ENCODE results near the gene PTGER1.
A peak's percentile ranks its signal among the peaks of the same experiment; 100 is the strongest.
"Not testable (repeated sequence)": the region's sequence is repeated elsewhere in the genome, so short reads cannot be mapped to it uniquely, and the experiment has no call there.

PTGER1 gene

GRCh38 chr19:14475251-14476073, at the start of gene PTGER1:
TSS of gene PTGER1 (minus strand) at chr19:14475354. CDS start at chr19:14474320, 1,034 bp downstream.
- no peak for DNase-seq (ENCODE audit: low read depth)

- no peak for DNase-seq (ENCODE audit: low read depth)
These were observed 45.4 kb upstream of the PTGER1 start for GRCh38 chr19:14520543-14520942.

- peak; percentile 48 for DNase-seq (ENCODE audit: low read depth)
These were observed 44.8 kb upstream of the PTGER1 start for GRCh38 chr19:14519860-14520407.

GRCh38 chr19:14519245-14519859, 44.2 kb upstream of the PTGER1 start:
- no peak for DNase-seq (ENCODE audit: low read depth)

- peak; percentile 82 for DNase-seq (ENCODE audit: low read depth)
These were observed 42.8 kb upstream of the PTGER1 start, which contains the start of gene DNAJB1 for GRCh38 chr19:14517840-14518505. TSS of gene DNAJB1 (minus strand) at chr19:14518397. CDS start at chr19:14518349, 48 bp downstream.

- DNase-seq (ENCODE audit: low read depth), result peak; percentile 29
These were observed 42.3 kb upstream of the PTGER1 start for GRCh38 chr19:14517446-14517839.

- DNase-seq (ENCODE audit: low read depth), result no peak
These were observed 41.7 kb upstream of the PTGER1 start for GRCh38 chr19:14516746-14517438.

- DNase-seq (ENCODE audit: low read depth), result no peak
These were observed 40.9 kb upstream of the PTGER1 start for GRCh38 chr19:14516048-14516534.

- DNase-seq (ENCODE audit: low read depth), result no peak
These were observed 40.4 kb upstream of the PTGER1 start for GRCh38 chr19:14515501-14516047.

GRCh38 chr19:14514215-14514863, 39.2 kb upstream of the PTGER1 start:
- no peak for DNase-seq (ENCODE audit: low read depth)

GRCh38 chr19:14512406-14512961, 37.3 kb upstream of the PTGER1 start:
- no peak for DNase-seq (ENCODE audit: low read depth)

GRCh38 chr19:14511229-14511593, 36.1 kb upstream of the PTGER1 start:
- DNase-seq (ENCODE audit: low read depth), result no peak

GRCh38 chr19:14510311-14511228, 35.4 kb upstream of the PTGER1 start:
- DNase-seq (ENCODE audit: low read depth), result peak; percentile 86

GRCh38 chr19:14507704-14508542, 32.8 kb upstream of the PTGER1 start:
- peak; percentile 26 for DNase-seq (ENCODE audit: low read depth)

- DNase-seq (ENCODE audit: low read depth), result peak; percentile 45
These were observed 30.5 kb upstream of the PTGER1 start for GRCh38 chr19:14505488-14506239.

GRCh38 chr19:14504575-14504974, 29.4 kb upstream of the PTGER1 start:
- DNase-seq (ENCODE audit: low read depth), result not testable (repeated sequence)

- no peak for DNase-seq (ENCODE audit: low read depth)
These were observed 28.1 kb upstream of the PTGER1 start for GRCh38 chr19:14503285-14503684.

Measured in fibroblast of gingiva (primary cell).